H1 (cell line): ENCODE measurements around the gene HM13. TPM values are rescaled to one million over a fixed set of nuclear protein-coding genes. Genes with fewer than 3 reads are reported as not detected.
A peak's percentile ranks its signal among the peaks of the same experiment; 100 is the strongest.

Experiments used
- CTCF ChIA-PET: fragments of 300-600 bp; sonication (Branson Sonifier 250); formaldehyde crosslinking; loops from one replicate; lab custom pipeline; 2021; ENCODE audit not compliant: partially characterized antibody; lab: Charles Lee
- POLR2A ChIA-PET: fragments of 300-600 bp; sonication (Branson Sonifier 250); formaldehyde crosslinking; loops from one replicate; lab custom pipeline; 2021; ENCODE audit warnings: inconsistent platforms; ENCODE audit not compliant: partially characterized antibody; lab: Charles Lee
- DNase-seq, 2 experiments: peaks; one replicate each; pipeline versions ENCODE4 v3.0.0 to v3.0.0-alpha.2; 2010 to 2022; ENCODE audit warnings: low spot score in 2 of 2, low read depth in 1 of 2, mixed read lengths in 1 of 2
- FAIRE-seq: peaks from 2 replicates; lab custom pipeline; 2011; peaks lifted over from hg19 to GRCh38; lab: Jason Lieb, UNC
- H2AFZ ChIP-seq: 2 replicates; pipeline ENCODE4 v1.8.1; 2012; ENCODE audit warnings: low read length, inconsistent platforms
- H2AK5ac ChIP-seq: 2 replicates; pipeline ENCODE4 v1.6.1; 2013; ENCODE audit warnings: low read depth, low read length
- H2BK120ac ChIP-seq: replicated peaks from 2 replicates; pipeline ENCODE3; 2013; ENCODE audit warnings: low read depth, low read length, inconsistent platforms
- H2BK12ac ChIP-seq: 2 replicates; pipeline ENCODE4 v1.6.1; 2013; ENCODE audit warnings: low read depth, low read length
- H2BK15ac ChIP-seq: 2 replicates; pipeline ENCODE4 v1.6.1; 2013; ENCODE audit warnings: low read length
- H2BK20ac ChIP-seq: 2 replicates; pipeline ENCODE4 v1.6.1; 2013; ENCODE audit warnings: low read length
- H2BK5ac ChIP-seq: 2 replicates; pipeline ENCODE4 v1.6.1; 2013; ENCODE audit warnings: low read depth, low read length
- H3K14ac ChIP-seq: 2 replicates; pipeline ENCODE4 v1.6.1; 2013; ENCODE audit warnings: inconsistent platforms; ENCODE audit not compliant: insufficient read length
- H3K18ac ChIP-seq: 2 replicates; pipeline ENCODE4 v1.6.1; 2013; ENCODE audit warnings: low read length; ENCODE audit errors: extremely low read depth
- H3K23ac ChIP-seq: 2 replicates; pipeline ENCODE4 v1.6.1; 2013; ENCODE audit warnings: inconsistent platforms; ENCODE audit not compliant: insufficient read length
- H3K23me2 ChIP-seq: 2 replicates; pipeline ENCODE4 v1.6.1; 2013; ENCODE audit warnings: low read depth, low read length
- H3K27ac ChIP-seq: 2 replicates; pipeline ENCODE4 v1.6.1; 2011; ENCODE audit warnings: low read depth, low read length, inconsistent platforms
- H3K27me3 ChIP-seq, 4 experiments: replicated peaks in 1 of 4; 1 replicate in 1 of 4; 2 replicates in 3 of 4; pipeline versions ENCODE4 v1.6.1 to v1.8.1; 2011 to 2013; ENCODE audit warnings: low read length in 3 of 4, mild to moderate bottlenecking in 3 of 4, inconsistent platforms in 2 of 4, mixed read lengths in 2 of 4, moderate library complexity in 1 of 4; ENCODE audit not compliant: control insufficient read depth in 3 of 4, insufficient read depth in 3 of 4; ENCODE audit errors: extremely low read depth in 1 of 4
- H3K36me3 ChIP-seq, 4 experiments: 2 replicates each; pipeline versions ENCODE4 v1.6.1 to v1.8.1; 2011 to 2013; ENCODE audit warnings: mild to moderate bottlenecking in 4 of 4, low read length in 3 of 4, moderate library complexity in 2 of 4, control low read depth in 1 of 4, inconsistent platforms in 1 of 4; ENCODE audit not compliant: insufficient read depth in 4 of 4, control insufficient read depth in 2 of 4
- H3K4ac ChIP-seq: replicated peaks from 2 replicates; pipeline ENCODE3; 2013; ENCODE audit warnings: low read length, low read depth, mixed read lengths, inconsistent platforms; ENCODE audit not compliant: insufficient read length
- H3K4me1 ChIP-seq, 4 experiments: replicated peaks in 1 of 4; 1 replicate in 1 of 4; 2 replicates in 3 of 4; pipeline versions ENCODE4 v1.6.1 to v1.8.1; 2011 to 2013; ENCODE audit warnings: low read length in 3 of 4, inconsistent platforms in 2 of 4, mixed read lengths in 1 of 4; ENCODE audit not compliant: insufficient read depth in 4 of 4, control insufficient read depth in 3 of 4
- H3K4me2 ChIP-seq, 2 experiments: 2 replicates each; pipeline versions ENCODE4 v1.6.1 to v1.8.1; 2011 to 2013; ENCODE audit warnings: low read depth in 2 of 2, low read length in 2 of 2, control low read depth in 1 of 2, inconsistent platforms in 1 of 2, mild to moderate bottlenecking in 1 of 2; ENCODE audit not compliant: insufficient read depth in 1 of 2
- H3K4me3 ChIP-seq, 4 experiments: fragments of 200-600, 300-600 bp in 1 of 4; sonication (generic), shearing (Covaris generic), sonication (Bioruptor Twin) in 1 of 4; 2 replicates each; pipeline versions ENCODE4 v1.5.1 to v1.8.1; 2011 to 2016; ENCODE audit warnings: low read length in 4 of 4, low read depth in 3 of 4, control low read depth in 2 of 4, inconsistent platforms in 2 of 4, mild to moderate bottlenecking in 2 of 4, mixed read lengths in 1 of 4, moderate library complexity in 1 of 4; ENCODE audit not compliant: insufficient read depth in 2 of 4; ENCODE audit errors: extremely low read depth in 1 of 4
- H3K56ac ChIP-seq: replicated peaks from 2 replicates; pipeline ENCODE3; 2013; ENCODE audit warnings: low read depth, mild to moderate bottlenecking, mixed read lengths, low read length, inconsistent platforms; ENCODE audit not compliant: insufficient read length
- H3K79me1 ChIP-seq: 2 replicates; pipeline ENCODE4 v1.6.1; 2013; ENCODE audit warnings: low read depth, low read length, control low read depth
- H3K79me2 ChIP-seq, 2 experiments: 2 replicates each; pipeline versions ENCODE4 v1.6.1 to v1.8.1; 2012 to 2013; ENCODE audit warnings: low read length in 2 of 2, mild to moderate bottlenecking in 2 of 2, inconsistent platforms in 1 of 2; ENCODE audit not compliant: insufficient read depth in 2 of 2, control insufficient read depth in 1 of 2
- H3K9ac ChIP-seq, 4 experiments: replicated peaks in 1 of 4; 1 replicate in 1 of 4; 2 replicates in 3 of 4; pipeline versions ENCODE4 v1.6.1 to v1.8.1; 2011 to 2013; ENCODE audit warnings: low read depth in 3 of 4, low read length in 3 of 4, control low read depth in 2 of 4, mild to moderate bottlenecking in 2 of 4, moderate library complexity in 2 of 4, inconsistent platforms in 1 of 4; ENCODE audit errors: extremely low read depth in 1 of 4
- H3K9me3 ChIP-seq, 2 experiments: 2 replicates each; pipeline versions ENCODE4 v1.6.1 to v1.8.1; 2012 to 2013; ENCODE audit warnings: mild to moderate bottlenecking in 2 of 2, moderate library complexity in 2 of 2, control low read depth in 1 of 2, inconsistent platforms in 1 of 2, low read depth in 1 of 2, low read length in 1 of 2, mixed read lengths in 1 of 2; ENCODE audit not compliant: insufficient read depth in 2 of 2
- H4K20me1 ChIP-seq, 2 experiments: replicated peaks in 1 of 2; 2 replicates each; pipeline versions ENCODE3 to v1.8.1; 2011 to 2013; ENCODE audit warnings: inconsistent platforms in 2 of 2, low read length in 2 of 2, mild to moderate bottlenecking in 1 of 2; ENCODE audit not compliant: insufficient read depth in 2 of 2, control insufficient read depth in 1 of 2
- H4K5ac ChIP-seq: 2 replicates; pipeline ENCODE4 v1.6.1; 2013; ENCODE audit warnings: low read length, low read depth, mixed read lengths, inconsistent platforms; ENCODE audit not compliant: insufficient read length
- H4K8ac ChIP-seq: 2 replicates; pipeline ENCODE4 v1.8.0; 2013; ENCODE audit warnings: mild to moderate bottlenecking, moderate library complexity, low read length, inconsistent platforms; ENCODE audit not compliant: insufficient read depth; ENCODE audit errors: extremely low read depth
- H4K91ac ChIP-seq: replicated peaks from 2 replicates; pipeline ENCODE3; 2013; ENCODE audit warnings: low read length, mixed read lengths, inconsistent platforms; ENCODE audit not compliant: insufficient read length
- ATF2 ChIP-seq: IDR thresholded peaks from 2 replicates; pipeline ENCODE4 v1.6.1; 2012; ENCODE audit warnings: low read length, inconsistent platforms
- EGR1 ChIP-seq: IDR thresholded peaks from 2 replicates; pipeline ENCODE4 v1.6.1; 2011; ENCODE audit warnings: low read depth, low read length, borderline replicate concordance
- SAP30 ChIP-seq: fragments of 300-600 bp; sonication (generic); IDR thresholded peaks from 2 replicates; pipeline ENCODE4 v1.7.1; 2012; ENCODE audit warnings: low read length, moderate library complexity, mild to moderate bottlenecking, inconsistent platforms; ENCODE audit not compliant: insufficient read depth, insufficient replicate concordance
- SIX5 ChIP-seq: IDR thresholded peaks from 2 replicates; pipeline ENCODE4 v1.6.1; 2011; ENCODE audit warnings: mild to moderate bottlenecking, low read depth, low read length
- TEAD4 ChIP-seq: IDR thresholded peaks from 2 replicates; pipeline ENCODE4 v1.6.1; 2012; ENCODE audit warnings: low read depth, low read length, inconsistent platforms, mixed read lengths
- polyA plus RNA-seq, 7 experiments: library from polyadenylated mRNA; depleted of rRNA in 3 of 7; stranded (reverse) in 5 of 7; unstranded in 2 of 7; fragments of >200 nt in 5 of 7; fragments of 200-250 nt in 2 of 7; gene quantifications; 1 replicate in 5 of 7; 2 replicates in 1 of 7; 4 replicates in 1 of 7; pipeline versions ENCODE4 v1.2.1 to v1.2.3, GENCODE V29; 2011 to 2013; ENCODE audit warnings: missing spikeins in 2 of 7, mixed read lengths in 2 of 7
- total RNA-seq: library from RNA; stranded (reverse); fragmentation: NEBNext Ultra II Directional; extraction: Animal tissue kit (Norgen Biotek cat#: 25700); gene quantifications from 2 replicates; pipeline ENCODE4 v1.2.1, GENCODE V29; 2021

The HM13 gene
- total and polyA plus RNA-seq, 2 of the 8 experiments (the other 6 are each of a cell fraction or from before 2014, with no cell fraction given), result 118 to 183 TPM

DNA sequence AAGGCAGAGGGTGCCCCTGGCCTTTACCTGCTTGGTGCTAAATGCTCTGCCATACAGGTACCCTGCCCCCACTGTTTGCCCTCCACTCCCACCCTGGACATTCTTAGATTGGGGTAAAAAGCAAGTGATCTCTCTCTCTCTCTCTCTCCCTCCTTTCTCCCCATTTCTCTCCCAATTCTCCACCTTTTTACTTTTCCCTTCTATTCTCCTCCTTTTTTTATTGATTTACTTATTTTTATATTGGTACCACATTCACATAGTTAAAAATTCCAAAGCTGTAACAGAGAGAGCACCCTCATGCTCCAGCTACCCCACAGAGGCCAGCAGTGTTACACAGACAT lies 53.1 kb downstream of the HM13 start:
- Histone ChIP-seq H3K79me1 (no peaks in the 10 kb centered on the region), H3K14ac (no peak overlapping the region), H3K36me3 (peaks cover 8 to 37% (median 20%) of the 10 kb centered on the region in 4 experiments; a peak in 7 of 8 replicates), H3K79me2 (no peaks in the 10 kb centered on the region), H3K23ac (no peak overlapping the region), H2BK120ac (no peak overlapping the region), H3K4me1 (peaks cover 11 to 31% (median 20%) of the 10 kb centered on the region in 4 experiments), H3K23me2 (peaks cover under 1% of the 10 kb centered on the region; the same call in 1 of the 2 replicates), H3K18ac (peak overlapping the region; percentile 83; the same call in 1 of the 2 replicates), H4K20me1 (peaks cover 0 to 1% of the 10 kb centered on the region in 2 experiments), H3K56ac (no peak overlapping the region), H2BK15ac (no peak overlapping the region), H4K5ac (no peak overlapping the region), H2AK5ac (no peak overlapping the region), H3K27ac (no peak overlapping the region), H3K4me2 (0 out of 4 replicates have a peak overlapping the region, but pooled peaks of 1 of the 2 experiments have one; percentile 25), H2BK5ac (peak overlapping the region; percentile 81; the same call in 1 of the 2 replicates), H2BK12ac (peak overlapping the region; percentile 60), H3K27me3 (no peaks in the 10 kb centered on the region), H2BK20ac (no peak overlapping the region), H4K91ac (no peak overlapping the region), H3K4ac (no peak overlapping the region), H2AFZ (no peak overlapping the region), H3K9ac (no peak overlapping the region), H3K9me3 (no peaks in the 10 kb centered on the region), H4K8ac (no peak overlapping the region), H3K4me3 (no peak overlapping the region)
- CTCF ChIA-PET, result interaction anchor here (0.6 to 30.5 kb wide), 13 partner anchors 10 to 585 kb away, joined by 3 to 1559 read pairs (median 8); partner anchors contain the start of gene ID1
- DNase-seq (no peak), FAIRE-seq (no peak)
- TF ChIP-seq EGR1, result no peak
- TF ChIP-seq SAP30, result no peak
- TF ChIP-seq ATF2, result no peak
- TF ChIP-seq SIX5, result no peak
- TF ChIP-seq TEAD4, result no peak
- POLR2A ChIA-PET, result interaction anchor here (0.8 to 24.3 kb wide), 9 partner anchors 8 to 156 kb away, joined by 3 to 1033 read pairs (median 5); partner anchors contain the start of gene ID1
